ENCODE results near the gene ABCG1. TPM values are rescaled to one million over a fixed set of nuclear protein-coding genes. Genes with fewer than 3 reads are reported as not detected.

ABCG1 gene
- total RNA-seq, 1 donor from 2014 or later = 138 TPM

DNA sequence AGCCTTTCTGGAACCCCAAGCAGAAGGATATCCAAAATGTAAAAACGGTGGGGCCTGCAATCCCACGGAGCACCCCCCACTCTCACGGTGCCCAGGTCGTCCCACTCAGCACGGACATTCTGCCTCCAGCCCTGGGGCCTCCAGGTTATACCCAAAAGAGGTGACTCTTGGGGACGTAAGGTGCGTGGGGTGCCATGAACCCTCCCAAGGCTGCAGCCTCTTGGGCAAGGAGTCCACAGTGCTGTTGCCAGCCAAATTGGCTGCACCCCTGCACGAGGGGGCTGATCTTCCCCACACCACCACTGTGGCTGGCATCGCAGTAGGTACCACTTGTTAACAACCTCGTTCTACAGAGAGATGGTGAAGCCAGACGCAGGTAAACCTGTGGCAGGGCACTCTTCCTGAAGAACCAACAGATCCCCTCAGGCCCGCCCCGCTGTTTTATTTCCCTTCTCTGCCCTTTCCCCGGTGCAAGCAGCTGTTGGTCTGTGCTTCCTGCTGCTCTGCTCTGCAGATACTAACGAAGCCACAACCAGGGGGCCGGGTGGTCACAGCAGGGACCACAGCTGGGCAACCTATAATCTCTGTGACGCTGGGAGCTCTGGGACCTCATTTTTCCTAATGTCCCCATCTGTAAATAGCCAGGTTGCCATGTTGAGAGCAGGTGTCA is 87.6 kb downstream of the ABCG1 start:
- no peaks in the 10 kb centered on the region for H3K27me3 ChIP-seq (ENCODE audit: control insufficient read depth, insufficient read depth, low read length)
- FAIRE-seq = no peak
- TF ChIP-seq, protein P1, sequence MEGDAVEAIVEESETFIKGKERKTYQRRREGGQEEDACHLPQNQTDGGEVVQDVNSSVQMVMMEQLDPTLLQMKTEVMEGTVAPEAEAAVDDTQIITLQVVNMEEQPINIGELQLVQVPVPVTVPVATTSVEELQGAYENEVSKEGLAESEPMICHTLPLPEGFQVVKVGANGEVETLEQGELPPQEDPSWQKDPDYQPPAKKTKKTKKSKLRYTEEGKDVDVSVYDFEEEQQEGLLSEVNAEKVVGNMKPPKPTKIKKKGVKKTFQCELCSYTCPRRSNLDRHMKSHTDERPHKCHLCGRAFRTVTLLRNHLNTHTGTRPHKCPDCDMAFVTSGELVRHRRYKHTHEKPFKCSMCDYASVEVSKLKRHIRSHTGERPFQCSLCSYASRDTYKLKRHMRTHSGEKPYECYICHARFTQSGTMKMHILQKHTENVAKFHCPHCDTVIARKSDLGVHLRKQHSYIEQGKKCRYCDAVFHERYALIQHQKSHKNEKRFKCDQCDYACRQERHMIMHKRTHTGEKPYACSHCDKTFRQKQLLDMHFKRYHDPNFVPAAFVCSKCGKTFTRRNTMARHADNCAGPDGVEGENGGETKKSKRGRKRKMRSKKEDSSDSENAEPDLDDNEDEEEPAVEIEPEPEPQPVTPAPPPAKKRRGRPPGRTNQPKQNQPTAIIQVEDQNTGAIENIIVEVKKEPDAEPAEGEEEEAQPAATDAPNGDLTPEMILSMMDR (IDR thresholded peaks at IDR 0.05; ENCODE audit: insufficient read depth, low read length, severe bottlenecking) = no peak

DNA sequence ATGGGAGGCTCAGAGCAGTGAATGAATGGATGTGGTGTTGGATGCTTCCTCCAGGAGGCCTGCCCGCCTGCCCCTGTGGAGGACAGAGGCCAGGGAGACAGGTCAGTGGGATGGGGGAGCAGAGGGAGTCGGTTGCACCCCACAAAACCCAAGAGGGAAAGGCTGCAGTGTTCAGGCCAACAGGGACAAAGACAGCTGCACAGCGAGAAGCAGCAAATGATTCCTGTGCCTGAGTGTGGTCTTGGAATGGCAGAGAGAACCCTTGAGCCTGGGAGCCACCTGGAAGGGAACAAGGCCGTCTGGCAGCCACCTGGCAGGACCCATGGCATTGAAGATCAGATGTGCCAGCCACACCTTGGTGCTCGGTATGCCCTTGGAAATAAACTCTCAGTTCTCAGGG is 88.2 kb downstream of the ABCG1 start:
- TF ChIP-seq, protein P1 (IDR thresholded peaks at IDR 0.05; ENCODE audit: insufficient read depth, low read length, severe bottlenecking) = no peak
- no peaks in the 10 kb centered on the region for H3K27me3 ChIP-seq (ENCODE audit: control insufficient read depth, insufficient read depth, low read length)
- no peak for FAIRE-seq

More for the DNA sequence above, 87.6 kb downstream of the ABCG1 start:
- no peak for DNase-seq (ENCODE audit: low read depth)
- no peak overlapping the region for H3K4me3 ChIP-seq (ENCODE audit: low read depth, low read length)
- H3K36me3 ChIP-seq (ENCODE audit: control insufficient read depth, insufficient read depth, low read length) = no peaks in the 10 kb centered on the region

DNA sequence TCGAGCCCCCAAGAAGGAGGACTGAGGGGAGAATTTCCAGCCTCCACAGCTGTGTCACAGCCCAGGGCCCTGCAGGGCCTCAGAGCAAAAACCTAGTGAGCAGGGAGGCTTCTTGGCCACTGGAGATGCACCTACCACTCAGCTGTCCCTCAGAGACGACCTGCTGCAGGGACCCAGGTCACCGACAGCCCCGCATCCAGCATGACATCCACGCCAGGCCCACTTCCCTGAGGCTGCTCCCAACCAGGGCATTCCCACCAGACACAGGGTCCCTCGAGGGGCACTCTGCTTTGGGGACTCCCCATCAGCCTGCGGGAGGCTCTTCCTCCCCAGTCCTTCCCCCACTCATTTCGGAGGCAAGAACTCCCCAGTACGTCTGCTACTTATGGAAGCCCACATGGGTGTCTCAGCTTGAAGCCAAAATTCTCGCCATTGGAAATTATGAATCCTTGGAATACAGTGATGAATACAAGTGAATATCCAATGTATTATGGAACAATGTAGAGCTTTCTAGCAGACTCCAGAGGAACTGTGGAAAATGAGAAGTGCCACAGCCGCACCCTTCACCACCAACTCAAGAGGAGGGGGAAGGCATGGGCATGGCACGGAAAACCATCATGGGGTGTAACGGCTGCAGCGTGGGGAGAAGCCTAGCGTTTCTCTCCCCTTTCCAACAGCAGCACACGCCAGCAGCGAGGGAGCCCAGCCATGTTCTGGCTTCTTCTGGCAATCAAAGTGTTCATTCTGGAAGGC is 89.4 kb downstream of the ABCG1 start:
- TF ChIP-seq, protein P1 (IDR thresholded peaks at IDR 0.05; ENCODE audit: insufficient read depth, low read length, severe bottlenecking) = no peak
- H3K4me3 ChIP-seq (ENCODE audit: low read depth, low read length) = no peak overlapping the region
- no peaks in the 10 kb centered on the region for H3K36me3 ChIP-seq (ENCODE audit: control insufficient read depth, insufficient read depth, low read length)
- no peak for DNase-seq (ENCODE audit: low read depth)
- FAIRE-seq = no peak
- no peaks in the 10 kb centered on the region for H3K27me3 ChIP-seq (ENCODE audit: control insufficient read depth, insufficient read depth, low read length)

More for the DNA sequence above, 88.2 kb downstream of the ABCG1 start:
- Histone ChIP-seq H3K36me3 (ENCODE audit: control insufficient read depth, insufficient read depth, low read length) (no peaks in the 10 kb centered on the region), H3K4me3 (ENCODE audit: low read depth, low read length) (no peak overlapping the region)
- no peak for DNase-seq (ENCODE audit: low read depth)

DNA sequence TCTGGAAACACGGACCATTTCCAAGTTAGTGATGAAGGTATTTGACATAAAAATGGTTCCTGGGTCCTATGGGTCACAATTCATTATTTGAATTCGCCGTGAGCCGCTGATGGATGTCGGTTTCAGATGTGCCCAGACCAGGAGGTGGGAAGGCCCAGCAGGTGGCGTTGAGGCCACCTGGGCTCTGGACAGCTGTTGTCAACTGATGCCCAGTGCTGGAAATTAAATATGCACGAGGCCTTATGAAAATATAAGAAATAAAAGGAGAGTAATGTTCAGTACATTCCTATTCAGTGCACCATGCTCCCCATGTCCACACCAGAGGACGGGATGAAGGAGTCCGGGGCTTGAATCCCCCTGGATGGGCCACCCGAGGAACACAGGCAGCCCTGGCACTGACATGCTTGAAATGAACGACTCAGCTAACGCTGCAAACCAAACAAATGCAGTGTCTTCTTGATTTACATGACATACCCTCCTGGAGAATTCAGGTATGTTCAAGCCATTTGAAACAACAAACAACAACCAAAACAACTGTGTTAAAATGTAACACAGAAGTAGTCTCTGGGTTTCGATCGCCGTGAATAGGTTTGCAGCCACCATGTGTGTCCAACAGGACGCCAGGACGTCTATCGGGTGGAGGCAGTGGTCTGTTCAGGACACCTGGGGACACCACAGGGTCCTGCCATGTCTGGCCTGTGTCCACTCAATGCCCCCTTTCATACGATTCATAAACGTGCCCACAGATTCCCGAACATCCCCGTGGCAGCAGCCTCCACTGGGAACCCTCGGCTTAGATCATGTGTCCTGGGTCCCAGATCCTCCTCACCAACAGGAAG is 90.2 kb downstream of the ABCG1 start:
- FAIRE-seq (no peak), DNase-seq (ENCODE audit: low read depth) (no peak)
- TF ChIP-seq, protein P1 (IDR thresholded peaks at IDR 0.05; ENCODE audit: insufficient read depth, low read length, severe bottlenecking) = peak; percentile 13
- Histone ChIP-seq H3K4me3 (ENCODE audit: low read depth, low read length) (no peak overlapping the region), H3K36me3 (ENCODE audit: control insufficient read depth, insufficient read depth, low read length) (no peaks in the 10 kb centered on the region), H3K27me3 (ENCODE audit: control insufficient read depth, insufficient read depth, low read length) (no peaks in the 10 kb centered on the region)

DNA sequence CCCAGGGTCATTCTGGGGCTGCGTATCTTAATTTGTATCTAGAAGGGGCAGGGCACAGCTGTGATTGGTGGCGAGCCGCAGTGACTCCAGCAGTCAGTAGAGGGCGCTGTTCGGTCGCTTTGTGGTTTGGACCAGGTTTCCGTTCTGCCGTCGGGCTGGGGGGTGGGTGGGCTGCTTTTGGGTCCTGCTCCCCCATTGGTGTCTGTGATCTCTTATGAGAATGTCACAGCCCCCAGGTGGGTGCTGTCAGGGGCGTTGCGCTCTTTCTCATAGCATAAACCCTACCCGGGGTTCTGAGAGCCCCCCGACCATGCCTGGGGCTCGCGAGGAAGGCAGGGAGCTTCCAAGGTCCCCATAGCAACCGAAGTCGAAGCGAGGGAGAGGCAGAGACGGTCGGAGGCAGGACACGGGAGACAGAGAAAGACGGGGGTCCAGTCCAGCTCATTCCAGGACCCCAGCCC is 90.8 kb downstream of the ABCG1 start:
- Histone ChIP-seq H3K27me3 (ENCODE audit: control insufficient read depth, insufficient read depth, low read length) (no peaks in the 10 kb centered on the region), H3K36me3 (ENCODE audit: control insufficient read depth, insufficient read depth, low read length) (no peaks in the 10 kb centered on the region), H3K4me3 (ENCODE audit: low read depth, low read length) (no peak overlapping the region)
- TF ChIP-seq, protein P1 (IDR thresholded peaks at IDR 0.05; ENCODE audit: insufficient read depth, low read length, severe bottlenecking) = peak; percentile 89
- FAIRE-seq (no peak), DNase-seq (ENCODE audit: low read depth) (peak; percentile 17)
